Fibroblast of upper back skin (primary cell): ENCODE measurements around the gene CD6.

Experiments
- DNase-seq: peaks from one replicate; pipeline ENCODE4 v3.0.0-alpha.2; 2013

Gene CD6

GRCh38 chr11:60987577-60988277 is 16.2 kb downstream of the CD6 start:
- DNase-seq, result no peak

DNA sequence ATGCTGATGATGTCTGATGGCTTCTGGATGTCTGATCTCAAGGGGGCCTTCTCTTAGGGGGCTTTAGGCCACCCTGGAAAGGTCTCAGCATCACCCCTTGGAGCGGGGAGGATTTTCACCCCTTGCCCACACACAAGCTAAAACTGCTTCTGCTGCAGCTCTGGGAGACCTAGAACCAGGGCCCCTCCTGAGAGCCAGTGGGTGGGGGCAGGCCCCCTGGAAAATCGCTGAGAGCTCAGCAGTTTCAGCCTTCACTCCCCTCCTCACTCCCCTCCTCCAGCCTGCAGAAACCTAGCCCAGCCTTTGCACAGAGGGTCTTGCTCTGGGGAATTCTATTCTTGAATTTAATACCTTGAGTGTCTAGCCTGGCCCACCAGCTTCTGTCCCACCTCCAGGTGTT is 17.2 kb downstream of the CD6 start:
- DNase-seq, result no peak

- no peak for DNase-seq
These were observed 17.7 kb downstream of the CD6 start for GRCh38 chr11:60989093-60989650.

GRCh38 chr11:60991457-60991856 is 20.0 kb downstream of the CD6 start:
- no peak for DNase-seq

DNA sequence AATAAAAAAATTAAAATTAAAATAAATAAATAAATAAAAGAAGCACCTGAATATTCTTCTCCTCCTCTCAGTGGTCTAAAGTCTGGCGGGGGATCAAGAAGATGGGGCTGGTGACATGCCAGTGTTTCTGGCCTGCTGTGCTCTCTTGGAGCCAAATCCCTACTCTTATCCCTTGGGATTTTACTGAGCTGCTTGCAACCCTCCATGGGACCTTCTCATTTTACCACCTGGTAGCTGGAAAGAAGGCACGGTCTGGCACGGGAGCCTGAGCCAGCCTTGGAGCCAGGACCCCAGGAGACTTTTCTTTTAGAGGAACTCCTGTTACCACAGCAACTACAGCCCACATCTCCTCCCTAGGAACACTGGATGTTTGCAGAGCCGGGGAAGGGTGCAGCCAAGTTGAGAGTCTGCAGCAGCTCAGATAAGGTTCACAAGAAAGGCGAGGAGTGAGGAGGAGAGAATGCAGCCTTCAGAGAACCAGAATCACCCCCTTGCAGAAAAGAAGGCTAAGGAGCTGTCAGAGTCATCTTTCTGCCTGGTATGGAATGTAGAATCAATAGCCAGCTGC is 21.4 kb downstream of the CD6 start:
- no peak for DNase-seq

GRCh38 chr11:60993615-60994014 is 22.1 kb downstream of the CD6 start:
- no peak for DNase-seq

DNA sequence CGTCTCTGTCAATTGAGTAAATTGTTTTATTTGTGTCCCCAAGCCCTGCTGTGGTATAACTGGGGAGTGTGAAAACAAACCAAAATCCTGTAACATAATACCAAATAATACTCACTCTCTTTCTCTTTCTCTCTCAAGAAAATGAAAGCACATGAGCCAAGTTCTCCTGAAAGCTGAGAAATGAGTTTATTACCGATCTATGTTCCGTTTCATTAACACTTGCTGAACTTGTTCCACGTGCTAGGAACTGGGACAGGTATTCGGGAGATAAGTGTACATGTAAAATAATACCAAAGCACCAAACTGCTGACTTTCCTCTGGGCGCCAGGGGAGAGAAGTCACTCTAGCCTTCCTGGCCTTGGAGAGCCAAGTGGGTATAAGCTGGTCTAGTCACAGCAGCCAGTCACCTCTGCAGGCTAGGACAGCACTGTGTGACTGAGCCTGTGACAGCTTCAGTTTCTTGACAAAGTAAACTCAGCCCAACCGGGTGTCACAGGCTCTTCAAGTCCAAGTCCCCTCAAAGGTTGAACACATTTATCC is 23.1 kb downstream of the CD6 start:
- DNase-seq, result no peak

GRCh38 chr11:60995798-60996197 is 24.3 kb downstream of the CD6 start:
- no peak for DNase-seq

DNA sequence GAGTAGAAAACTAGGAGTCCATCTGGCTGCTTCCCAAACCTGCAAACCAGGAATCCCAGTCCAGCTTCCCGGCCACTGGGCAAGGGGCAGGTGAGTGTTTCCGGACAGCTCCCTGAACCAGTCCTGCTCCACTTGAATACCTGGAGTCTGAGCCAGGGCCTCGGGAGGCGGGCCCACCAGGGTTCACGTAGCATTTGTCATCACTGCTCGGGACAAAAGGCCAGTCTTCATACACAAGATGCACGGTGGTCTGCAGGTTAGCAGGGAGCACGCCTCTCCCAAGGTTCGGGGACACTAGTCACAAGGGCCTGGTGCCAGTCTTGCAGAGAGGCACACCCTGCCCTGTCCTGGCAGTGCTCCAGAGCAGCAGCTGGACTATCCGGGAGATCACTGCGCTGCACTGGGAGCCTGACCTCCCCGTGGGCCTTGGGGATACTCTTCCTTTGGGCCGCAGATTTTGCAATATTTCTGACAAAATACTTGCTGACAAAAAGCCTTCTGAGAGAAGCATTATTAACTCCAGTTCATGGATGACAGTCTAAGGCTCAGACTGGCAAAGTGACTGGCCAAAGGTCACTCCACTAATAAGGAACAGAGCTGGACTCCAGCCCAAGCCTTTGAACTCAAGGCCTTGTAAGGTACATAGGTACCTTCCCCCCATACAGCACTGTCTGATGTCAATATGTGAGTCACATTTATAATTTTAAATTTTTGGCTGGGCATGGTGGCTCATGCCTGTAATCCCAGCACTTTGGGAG is 25.1 kb downstream of the CD6 start:
- no peak for DNase-seq

GRCh38 chr11:61000426-61000825 is 28.9 kb downstream of the CD6 start:
- no peak for DNase-seq

- DNase-seq, result no peak
These were observed 30.5 kb downstream of the CD6 start for GRCh38 chr11:61001931-61002330.

DNA sequence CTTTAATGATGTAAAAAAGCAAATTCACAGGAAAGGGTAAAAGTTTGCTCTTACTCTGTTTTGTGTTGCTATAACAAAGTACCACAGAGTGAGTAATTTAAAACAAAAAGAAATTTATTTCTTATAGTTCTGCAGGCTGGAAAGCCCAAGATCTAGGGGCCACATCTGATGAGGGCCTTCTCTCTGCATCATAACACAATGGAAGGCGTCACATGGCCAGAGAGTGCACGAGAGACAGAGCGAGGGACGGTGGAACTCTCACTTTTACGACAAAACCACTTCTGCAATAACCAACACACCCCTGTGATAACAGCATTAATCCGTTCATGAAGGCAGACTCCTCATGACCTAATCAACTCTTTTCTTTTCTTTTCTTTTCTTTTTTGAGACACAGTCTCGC is 31.1 kb downstream of the CD6 start:
- no peak for DNase-seq

DNA sequence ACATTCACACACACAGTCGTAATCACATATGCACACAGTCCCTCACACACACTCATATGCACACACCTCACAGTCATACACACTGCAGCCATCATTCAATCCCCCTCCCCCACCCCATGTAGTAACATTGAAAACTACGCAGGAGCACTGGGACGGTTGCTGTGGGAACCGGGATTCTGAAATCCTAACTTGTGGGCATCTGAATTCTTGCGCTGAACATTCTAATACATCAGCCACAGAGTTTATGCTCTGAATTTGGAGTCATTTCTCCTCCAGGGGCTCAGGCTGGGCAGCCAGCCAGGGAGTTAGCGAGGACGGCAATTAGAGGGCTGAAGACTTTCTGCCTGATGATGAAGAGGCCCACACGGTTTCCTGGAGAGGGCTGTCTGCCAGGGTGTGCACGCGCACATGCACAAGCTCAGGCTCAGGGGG is 32.7 kb downstream of the CD6 start:
- peak; percentile 89 for DNase-seq

DNA sequence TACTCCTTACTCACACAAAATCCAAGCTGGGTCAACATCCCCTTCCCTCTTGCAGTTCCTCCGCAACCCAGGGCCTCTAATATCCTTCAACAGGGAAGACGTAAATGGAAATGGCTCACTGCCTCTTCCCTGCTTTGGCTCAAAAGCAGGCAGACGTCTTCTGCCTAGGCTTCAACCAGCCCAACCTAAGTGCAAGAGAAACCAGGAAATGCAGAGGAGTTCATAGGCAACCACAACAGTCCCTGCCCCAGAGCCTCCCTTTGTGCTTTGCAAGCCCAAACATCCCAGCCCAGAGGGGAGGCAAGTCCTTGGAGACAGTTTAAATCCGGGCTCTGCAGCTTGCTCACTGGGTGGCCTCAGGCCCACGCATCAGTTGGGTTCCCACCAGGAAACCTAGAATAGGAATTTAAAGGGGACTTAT is 33.3 kb downstream of the CD6 start:
- DNase-seq, result peak; percentile 40

DNA sequence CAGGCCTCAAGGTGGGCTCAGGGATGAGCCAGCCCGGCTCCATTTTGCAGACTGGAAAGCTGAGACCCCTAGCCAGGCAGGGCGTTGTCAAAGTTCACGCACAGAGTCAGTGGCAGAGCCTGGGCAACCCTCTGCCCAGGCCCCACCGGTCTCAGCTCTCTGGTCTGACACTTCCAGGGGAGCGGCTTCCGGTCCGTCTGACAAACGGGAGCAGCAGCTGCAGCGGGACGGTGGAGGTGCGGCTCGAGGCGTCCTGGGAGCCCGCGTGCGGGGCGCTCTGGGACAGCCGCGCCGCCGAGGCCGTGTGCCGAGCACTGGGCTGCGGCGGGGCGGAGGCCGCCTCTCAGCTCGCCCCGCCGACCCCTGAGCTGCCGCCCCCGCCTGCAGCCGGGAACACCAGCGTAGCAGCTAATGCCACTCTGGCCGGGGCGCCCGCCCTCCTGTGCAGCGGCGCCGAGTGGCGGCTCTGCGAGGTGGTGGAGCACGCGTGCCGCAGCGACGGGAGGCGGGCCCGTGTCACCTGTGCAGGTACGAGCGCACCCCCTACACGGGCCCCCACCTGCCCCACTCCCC is 36.0 kb downstream of the CD6 start:
- DNase-seq, result no peak

DNA sequence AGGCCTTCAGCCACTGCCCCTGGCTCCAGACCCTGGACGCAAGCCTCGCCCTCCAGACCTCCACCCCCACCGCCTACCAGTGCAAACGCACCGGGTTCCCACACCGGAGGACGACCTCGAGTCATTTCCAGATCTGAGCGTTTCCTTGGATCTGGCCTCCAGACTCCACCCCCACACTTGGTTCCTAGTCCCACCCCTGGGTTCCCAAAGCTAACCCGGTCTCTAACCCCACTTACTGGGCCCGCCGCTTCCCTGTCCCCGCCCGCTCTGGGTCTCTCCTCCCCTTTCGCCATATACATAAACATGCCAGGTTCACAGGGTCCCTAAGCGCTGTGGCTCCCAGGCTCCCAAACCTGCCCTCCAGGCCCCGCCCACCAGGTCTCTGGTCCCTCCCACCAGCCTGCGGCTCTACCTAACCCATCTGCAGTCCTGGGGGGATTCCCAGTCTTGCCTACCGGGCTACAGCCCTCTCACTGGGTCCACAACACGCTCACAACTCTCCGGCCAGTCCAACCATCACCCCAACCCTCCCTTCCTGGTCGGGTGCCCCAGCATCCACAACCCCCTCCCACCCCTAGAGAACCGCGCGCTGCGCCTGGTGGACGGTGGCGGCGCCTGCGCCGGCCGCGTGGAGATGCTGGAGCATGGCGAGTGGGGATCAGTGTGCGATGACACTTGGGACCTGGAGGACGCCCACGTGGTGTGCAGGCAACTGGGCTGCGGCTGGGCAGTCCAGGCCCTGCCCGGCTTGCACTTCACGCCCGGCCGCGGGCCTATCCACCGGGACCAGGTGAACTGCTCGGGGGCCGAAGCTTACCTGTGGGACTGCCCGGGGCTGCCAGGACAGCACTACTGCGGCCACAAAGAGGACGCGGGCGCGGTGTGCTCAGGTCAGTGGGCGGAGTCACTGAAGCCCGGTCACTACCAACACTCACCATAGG is 36.7 kb downstream of the CD6 start:
- no peak for DNase-seq

DNA sequence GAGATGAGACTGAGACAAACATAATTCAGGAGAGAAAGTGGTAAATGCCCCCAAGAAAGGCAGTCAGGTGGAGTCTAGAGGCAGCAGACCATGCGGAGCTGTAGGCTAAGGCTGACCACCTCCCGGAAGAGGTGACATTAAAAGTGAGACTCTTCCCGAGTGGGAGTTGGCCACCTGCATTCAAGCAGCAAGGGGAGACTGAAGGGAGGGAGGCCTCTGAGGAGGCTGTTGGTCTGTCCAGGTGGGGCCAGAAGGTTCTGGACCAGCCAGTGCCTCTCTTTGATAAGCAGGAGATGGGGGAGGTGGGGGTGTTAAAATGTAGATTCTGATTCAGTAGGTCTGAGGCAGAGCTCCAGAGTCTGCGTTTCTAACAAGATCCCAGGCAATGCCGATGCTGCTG is 37.5 kb downstream of the CD6 start:
- no peak for DNase-seq

GRCh38 chr11:61009392-61010275 is 38.2 kb downstream of the CD6 start:
- no peak for DNase-seq

- DNase-seq, result no peak
These were observed 39.2 kb downstream of the CD6 start for GRCh38 chr11:61010466-61011228.

DNA sequence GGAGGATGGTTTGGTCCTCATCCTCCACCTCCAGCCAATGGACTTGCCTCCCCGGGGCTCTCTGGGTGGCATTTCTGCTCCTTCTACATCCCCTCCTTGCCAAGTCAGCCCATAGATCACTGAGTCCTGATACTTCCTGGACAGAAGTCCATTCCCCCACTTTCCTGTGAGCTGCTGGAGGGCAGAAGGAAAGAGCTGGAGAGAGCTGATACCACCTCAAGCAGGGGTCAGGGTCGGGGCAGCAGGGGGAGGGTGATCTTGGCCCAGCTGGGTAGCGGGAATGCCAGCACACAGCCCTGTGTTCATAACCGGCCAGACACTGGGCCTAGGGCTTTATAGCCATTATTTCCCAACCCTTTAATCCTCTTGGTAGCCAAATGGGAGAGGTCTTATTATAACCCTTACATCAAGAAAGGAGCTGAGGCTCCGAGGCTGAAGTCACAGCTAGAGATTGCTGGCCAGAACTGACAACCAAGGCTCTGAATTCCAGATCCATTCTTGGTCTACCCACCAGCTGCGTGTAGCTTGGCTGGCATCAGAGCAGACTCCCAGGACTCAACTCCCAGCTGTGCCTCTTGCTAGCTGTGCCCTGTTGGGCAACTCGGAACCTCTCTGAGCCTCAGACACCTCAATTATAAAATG is 39.9 kb downstream of the CD6 start:
- DNase-seq, result no peak
